GM23338 (cell line): ENCODE results near the gene R3HCC1L. TPM values are rescaled to one million over a fixed set of nuclear protein-coding genes. Genes with fewer than 3 reads are reported as not detected.

Experiments used
- ATAC-seq: fragments of 200-7000 bp; cut with Tn5 transposase; 3 replicates; pipeline ENCODE4 v1.9.1; 2020
- DNase-seq: peaks from one replicate; pipeline ENCODE4 v3.0.0-alpha.2; 2015; ENCODE audit warnings: low spot score
- H2AFZ ChIP-seq: fragments of 200-600 bp; sonication (generic); 2 replicates; pipeline ENCODE4 v1.8.0; 2016; ENCODE audit warnings: antibody characterized with exemption, mild to moderate bottlenecking, moderate library complexity
- H3F3A ChIP-seq: fragments of 200-600 bp; sonication (generic); replicated peaks from 2 replicates; pipeline ENCODE4 v1.8.0; 2017; ENCODE audit warnings: antibody characterized with exemption, mixed run types, low read depth
- H3K27ac ChIP-seq: fragments of 200-600 bp; sonication (generic); 2 replicates; pipeline ENCODE4 v1.6.1; 2016; ENCODE audit warnings: low read depth
- H3K27me3 ChIP-seq: fragments of 200-600 bp; sonication (generic); 2 replicates; pipeline ENCODE4 v1.8.0; 2016; ENCODE audit warnings: mild to moderate bottlenecking, mixed run types, moderate library complexity; ENCODE audit not compliant: insufficient read depth
- H3K36me3 ChIP-seq: fragments of 200-600 bp; sonication (generic); 2 replicates; pipeline ENCODE4 v1.8.0; 2016; ENCODE audit warnings: mild to moderate bottlenecking; ENCODE audit not compliant: insufficient read depth
- H3K4me1 ChIP-seq: fragments of 200-600 bp; sonication (generic); 2 replicates; pipeline ENCODE4 v1.8.0; 2016; ENCODE audit warnings: mild to moderate bottlenecking, moderate library complexity; ENCODE audit not compliant: insufficient read depth
- H3K4me2 ChIP-seq: fragments of 200-600 bp; sonication (generic); 2 replicates; pipeline ENCODE4 v1.7.1; 2017; ENCODE audit warnings: mixed run types
- H3K4me3 ChIP-seq: fragments of 200-600 bp; sonication (generic); 2 replicates; pipeline ENCODE4 v1.6.1; 2016; ENCODE audit warnings: mixed run types
- H3K79me2 ChIP-seq: fragments of 200-600 bp; sonication (generic); replicated peaks from 2 replicates; pipeline ENCODE4 v1.8.0; 2017; ENCODE audit warnings: mild to moderate bottlenecking; ENCODE audit not compliant: insufficient read depth
- H3K9me2 ChIP-seq: fragments of 200-600 bp; sonication (generic); 2 replicates; pipeline ENCODE4 v1.8.0; 2017; ENCODE audit not compliant: insufficient read depth
- H4K20me1 ChIP-seq: fragments of 200-600 bp; sonication (generic); replicated peaks from 2 replicates; pipeline ENCODE4 v1.8.0; 2017; ENCODE audit warnings: mild to moderate bottlenecking; ENCODE audit not compliant: insufficient read depth
- H3K27ac Mint-ChIP-seq: 2 replicates; pipeline ENCODE4 v1.8.0; 2020; ENCODE audit warnings: inconsistent platforms, mild to moderate bottlenecking, moderate library complexity, mixed read lengths
- H3K27me3 Mint-ChIP-seq: 3 replicates; pipeline ENCODE4 v1.8.0; 2022; ENCODE audit warnings: low read depth, mild to moderate bottlenecking, moderate library complexity, mixed read lengths, inconsistent platforms; ENCODE audit not compliant: insufficient read depth, poor library complexity
- H3K36me3 Mint-ChIP-seq: 3 replicates; pipeline ENCODE4 v1.8.0; 2021; ENCODE audit warnings: low read depth, mild to moderate bottlenecking, inconsistent platforms, moderate library complexity, mixed read lengths
- H3K4me1 Mint-ChIP-seq: 3 replicates; pipeline ENCODE4 v1.8.0; 2020; ENCODE audit warnings: mild to moderate bottlenecking, inconsistent platforms, mixed read lengths
- H3K4me3 Mint-ChIP-seq: 3 replicates; pipeline ENCODE4 v1.8.0; 2021; ENCODE audit warnings: moderate library complexity, mild to moderate bottlenecking, inconsistent platforms, mixed read lengths
- H3K9me3 Mint-ChIP-seq: 3 replicates; pipeline ENCODE4 v1.8.0; 2020; ENCODE audit warnings: moderate library complexity, mild to moderate bottlenecking, inconsistent platforms, mixed read lengths
- CREB1 ChIP-seq: fragments of 250-450 bp; sonication (Bioruptor Pico); IDR thresholded peaks from 2 replicates; pipeline ENCODE4 v1.5.0; 2020; ENCODE audit warnings: low read depth, mild to moderate bottlenecking, moderate library complexity
- CTCF ChIP-seq, 2 experiments: fragments of 200-600 bp in 1 of 2; sonication (generic) in 1 of 2; conservative IDR thresholded peaks; 2 replicates each; pipeline versions ENCODE4 v1.5.1 to v1.6.1; 2016 to 2017; ENCODE audit warnings: antibody characterized with exemption in 2 of 2, low read depth in 2 of 2, mild to moderate bottlenecking in 2 of 2, moderate library complexity in 1 of 2
- EZH2 ChIP-seq: fragments of 200-600 bp; sonication (generic); IDR thresholded peaks from one replicate; pipeline ENCODE4 v1.8.0; 2017; ENCODE audit warnings: antibody characterized with exemption, mild to moderate bottlenecking, low read depth; ENCODE audit not compliant: unreplicated experiment
- EZH2phosphoT487 ChIP-seq: fragments of 200-600 bp; sonication (generic); IDR thresholded peaks from one replicate; pipeline ENCODE4 v1.8.1; 2018; ENCODE audit warnings: antibody characterized with exemption; ENCODE audit not compliant: unreplicated experiment
- JUNB ChIP-seq: IDR thresholded peaks from one replicate; pipeline ENCODE4 v1.6.1; 2016; ENCODE audit warnings: antibody characterized with exemption; ENCODE audit not compliant: unreplicated experiment
- POLR2AphosphoS5 ChIP-seq: IDR thresholded peaks from 2 replicates; pipeline ENCODE4 v1.6.1; 2016; ENCODE audit warnings: antibody characterized with exemption, low read depth
- STAT1 ChIP-seq: IDR thresholded peaks from one replicate; pipeline ENCODE4 v1.6.1; 2016; ENCODE audit warnings: antibody characterized with exemption; ENCODE audit not compliant: unreplicated experiment
- ZNF114 ChIP-seq: fragments of 250-450 bp; sonication (Bioruptor Pico); IDR thresholded peaks from 2 replicates; pipeline ENCODE4 v1.5.0; 2020; ENCODE audit warnings: mild to moderate bottlenecking, moderate library complexity
- ZNF331 ChIP-seq: fragments of 250-450 bp; sonication (Bioruptor Pico); IDR thresholded peaks from 2 replicates; pipeline ENCODE4 v1.5.0; 2020; ENCODE audit warnings: low read depth, mild to moderate bottlenecking, moderate library complexity
- ZNF462 ChIP-seq: fragments of 250-450 bp; sonication (Bioruptor Pico); IDR thresholded peaks from 2 replicates; pipeline ENCODE4 v1.5.0; 2020; ENCODE audit warnings: mild to moderate bottlenecking, moderate library complexity
- polyA plus RNA-seq: library from polyadenylated mRNA; unstranded; fragments of >200 nt; fragmentation: Nextera tagmentation; extraction: Ambion mirVana; gene quantifications from 2 replicates; pipeline ENCODE4 v1.2.1, GENCODE V29; 2016
- total RNA-seq: library from RNA; depleted of rRNA; stranded (reverse); fragments of >200 nt; shearing (Covaris generic); gene quantifications from 2 replicates; pipeline ENCODE4 v1.2.3, GENCODE V29; 2014
- TF ChIP-seq, protein P1 (sequence below): IDR thresholded peaks from 2 replicates; pipeline ENCODE4 v1.6.1; 2016; ENCODE audit warnings: antibody characterized with exemption

The R3HCC1L gene
- total and polyA plus RNA-seq, 2 experiments from 2014 or later, result 9.3 to 15.8 TPM

DNA sequence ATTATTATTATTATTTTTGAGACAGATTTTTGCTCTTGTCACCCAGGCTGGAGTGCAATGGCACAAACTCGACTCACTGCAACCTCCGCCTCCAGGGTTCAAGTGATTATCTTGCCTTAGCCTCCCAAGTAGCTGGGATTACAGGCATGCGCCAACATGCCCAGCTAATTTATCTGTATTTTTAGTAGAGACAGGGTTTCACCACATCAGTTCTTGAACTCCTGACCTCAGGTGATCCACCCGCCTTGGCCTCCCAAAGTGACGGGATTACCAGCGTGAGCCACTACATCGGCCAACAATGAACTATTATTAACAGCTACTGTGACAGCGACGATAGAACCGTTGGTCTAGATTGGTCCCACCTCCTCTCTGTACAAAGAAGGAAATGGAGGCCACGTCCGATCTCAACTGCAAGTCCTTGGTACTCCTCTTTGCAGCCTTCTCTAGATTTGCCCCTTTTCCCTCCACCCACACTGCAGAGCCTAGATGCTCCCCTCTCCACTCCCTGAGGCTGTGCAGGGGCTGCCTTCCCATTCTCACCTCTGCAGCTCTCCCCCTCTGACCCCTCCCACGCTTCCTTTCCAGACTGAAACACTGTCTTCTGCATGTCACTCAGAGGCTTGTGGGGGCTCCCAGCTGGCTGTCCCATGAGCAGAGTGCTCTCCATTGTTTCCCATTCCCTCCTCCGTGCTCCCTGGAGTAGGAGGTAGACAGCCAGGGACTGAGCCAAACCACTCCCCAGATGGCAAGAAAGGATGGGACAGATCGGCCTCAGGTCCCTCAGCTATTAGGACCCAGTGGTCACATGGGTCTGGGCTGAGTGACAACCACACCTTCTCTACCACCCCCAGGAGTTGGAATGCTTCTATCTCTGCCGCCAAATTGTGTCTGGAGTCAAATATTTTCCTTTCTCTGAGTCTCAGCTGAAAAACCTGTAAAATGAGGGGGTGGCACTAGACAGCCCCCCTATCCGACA, 131.2 kb downstream of the R3HCC1L start (continued):
- TF ChIP-seq STAT1 (no peak), EZH2 (no peak)
- TF ChIP-seq, protein P1, sequence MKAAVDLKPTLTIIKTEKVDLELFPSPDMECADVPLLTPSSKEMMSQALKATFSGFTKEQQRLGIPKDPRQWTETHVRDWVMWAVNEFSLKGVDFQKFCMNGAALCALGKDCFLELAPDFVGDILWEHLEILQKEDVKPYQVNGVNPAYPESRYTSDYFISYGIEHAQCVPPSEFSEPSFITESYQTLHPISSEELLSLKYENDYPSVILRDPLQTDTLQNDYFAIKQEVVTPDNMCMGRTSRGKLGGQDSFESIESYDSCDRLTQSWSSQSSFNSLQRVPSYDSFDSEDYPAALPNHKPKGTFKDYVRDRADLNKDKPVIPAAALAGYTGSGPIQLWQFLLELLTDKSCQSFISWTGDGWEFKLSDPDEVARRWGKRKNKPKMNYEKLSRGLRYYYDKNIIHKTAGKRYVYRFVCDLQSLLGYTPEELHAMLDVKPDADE, result no peak

GRCh38 chr10:98266647-98267046, 132.2 kb downstream of the R3HCC1L start:
- Mint-ChIP-seq H3K27me3 (peaks cover 15% of the 10 kb centered on the region), H3K4me1 (peaks cover 29% of the 10 kb centered on the region), H3K9me3 (no peaks in the 10 kb centered on the region), H3K27ac (no peak overlapping the region), H3K4me3 (peak overlapping the region; percentile 46), H3K36me3 (no peaks in the 10 kb centered on the region)
- H3K27ac ChIP-seq, result no peak overlapping the region
- H3K4me1 ChIP-seq, result peaks cover 6% of the 10 kb centered on the region
- H3K9me2 ChIP-seq, result no peaks in the 10 kb centered on the region
- peaks cover 11% of the 10 kb centered on the region; the same call in 1 of the 2 replicates for H3K27me3 ChIP-seq
- ATAC-seq, result no peak
- no peaks in the 10 kb centered on the region for H3F3A ChIP-seq
- H3K79me2 ChIP-seq, result no peaks in the 10 kb centered on the region
- no peak overlapping the region for H3K4me3 ChIP-seq
- H2AFZ ChIP-seq, result no peak overlapping the region
- no peak for DNase-seq
- no peaks in the 10 kb centered on the region for H4K20me1 ChIP-seq
- no peaks in the 10 kb centered on the region for H3K36me3 ChIP-seq
- H3K4me2 ChIP-seq, result no peak overlapping the region
- TF ChIP-seq ZNF114 (no peak), EZH2phosphoT487 (no peak), POLR2AphosphoS5 (no peak), STAT1 (no peak), ZNF331 (no peak), CREB1 (CRISPR knock-in tag) (no peak), CTCF (conservative IDR thresholded peaks at IDR 0.05; ENCODE audit: low read depth in 2 of 2) (no peak), JUNB (no peak), ZNF462 (CRISPR knock-in tag) (no peak)
- TF ChIP-seq, protein P1, result no peak
